ENCODE results near the gene ELMO1. TPM values are rescaled to one million over a fixed set of nuclear protein-coding genes. Genes with fewer than 3 reads are reported as not detected.

The ELMO1 gene
- total RNA-seq, 4 donors from 2014 or later, result 31.1 to 42.9 (median 38.7) TPM

- Histone ChIP-seq H3K27me3 (no peaks in the 10 kb centered on the region), H3K27ac (replicated peaks in 1 of 4) (peak overlapping the region; percentile 33 to 50 (median 42)), H3K9me3 (no peaks in the 10 kb centered on the region), H3K36me3 (no peaks in the 10 kb centered on the region), H3K4me3 (no peak overlapping the region), H3K4me1 (peaks cover 6 to 36% (median 20%) of the 10 kb centered on the region in 4 donors)
- TF ChIP-seq POLR2A (IDR thresholded peaks at IDR 0.05; ENCODE audit: low read depth) (no peak), EP300 (IDR thresholded peaks at IDR 0.05) (no peak), POLR2AphosphoS5 (IDR thresholded peaks at IDR 0.05) (no peak), CTCF (IDR thresholded peaks at IDR 0.05) (no peak)
- DNase-seq (ENCODE audit: extremely low spot score), result no peak
- intact Hi-C loops (cut with DNase I), result no loop called here
- WGBS, result 59% methylated on average over 4 of the region's 4 CpGs
These were observed 298.5 kb downstream of the ELMO1 start for GRCh38 chr7:37150180-37150579.

DNA sequence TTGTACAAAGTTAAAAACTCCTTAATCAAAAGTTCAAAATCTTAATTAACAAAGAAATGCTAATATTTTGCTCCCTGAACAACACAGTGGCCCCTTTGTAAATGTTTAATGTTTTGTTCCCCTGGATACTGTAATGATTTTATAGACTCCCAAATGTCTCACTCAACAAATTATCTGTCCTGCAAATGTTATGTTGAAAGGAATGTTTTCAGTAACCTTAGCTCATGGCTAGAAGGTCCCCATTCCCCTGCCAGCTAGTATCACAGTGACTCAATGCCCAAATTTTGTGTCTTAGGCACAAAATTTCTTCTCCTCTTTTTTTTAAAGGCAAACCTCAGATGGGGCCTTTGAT is 298.9 kb downstream of the ELMO1 start:
- intact Hi-C loops (cut with DNase I), result no loop called here
- Histone ChIP-seq H3K4me1 (peaks cover 6 to 39% (median 23%) of the 10 kb centered on the region in 4 donors), H3K4me3 (no peak overlapping the region), H3K36me3 (no peaks in the 10 kb centered on the region), H3K9me3 (no peaks in the 10 kb centered on the region), H3K27me3 (no peaks in the 10 kb centered on the region), H3K27ac (replicated peaks in 1 of 4) (peak overlapping the region; percentile 33 to 50 (median 42))
- DNase-seq (ENCODE audit: extremely low spot score), result no peak
- TF ChIP-seq POLR2A (IDR thresholded peaks at IDR 0.05; ENCODE audit: low read depth) (no peak), CTCF (IDR thresholded peaks at IDR 0.05) (no peak), POLR2AphosphoS5 (IDR thresholded peaks at IDR 0.05) (no peak), EP300 (IDR thresholded peaks at IDR 0.05) (no peak)

- Histone ChIP-seq H3K4me3 (no peak overlapping the region), H3K4me1 (peaks cover 6 to 44% (median 28%) of the 10 kb centered on the region in 4 donors), H3K27me3 (no peaks in the 10 kb centered on the region), H3K36me3 (no peaks in the 10 kb centered on the region), H3K9me3 (no peaks in the 10 kb centered on the region), H3K27ac (replicated peaks in 1 of 4) (peak overlapping the region; percentile 33 to 50 (median 42))
- intact Hi-C loops (cut with DNase I), result no loop called here
- WGBS, result 37% methylated on average over 3 of the region's 3 CpGs
- no peak for DNase-seq (ENCODE audit: extremely low spot score)
- no peak for TF ChIP-seq EP300 (IDR thresholded peaks at IDR 0.05)
- TF ChIP-seq CTCF (IDR thresholded peaks at IDR 0.05), result no peak
- TF ChIP-seq POLR2AphosphoS5 (IDR thresholded peaks at IDR 0.05), result no peak
- TF ChIP-seq POLR2A (IDR thresholded peaks at IDR 0.05; ENCODE audit: low read depth), result no peak
These were observed 299.5 kb downstream of the ELMO1 start for GRCh38 chr7:37149051-37149772.

GRCh38 chr7:37145682-37146081 is 303.0 kb downstream of the ELMO1 start:
- Histone ChIP-seq H3K4me1 (peaks cover 6 to 36% (median 29%) of the 10 kb centered on the region in 4 donors), H3K27me3 (no peaks in the 10 kb centered on the region), H3K27ac (replicated peaks in 1 of 4) (no peak overlapping the region), H3K36me3 (no peaks in the 10 kb centered on the region), H3K9me3 (no peaks in the 10 kb centered on the region), H3K4me3 (no peak overlapping the region)
- WGBS, result 90% methylated on average over 2 of the region's 2 CpGs
- TF ChIP-seq EP300 (IDR thresholded peaks at IDR 0.05) (no peak), CTCF (IDR thresholded peaks at IDR 0.05) (no peak), POLR2A (IDR thresholded peaks at IDR 0.05; ENCODE audit: low read depth) (no peak), POLR2AphosphoS5 (IDR thresholded peaks at IDR 0.05) (no peak)
- DNase-seq (ENCODE audit: extremely low spot score), result no peak
- intact Hi-C loops (cut with DNase I), result no loop called here

GRCh38 chr7:37144423-37144822 is 304.2 kb downstream of the ELMO1 start:
- Histone ChIP-seq H3K27me3 (no peaks in the 10 kb centered on the region), H3K9me3 (peaks cover 0 to 10% (median 3%) of the 10 kb centered on the region in 4 donors), H3K36me3 (no peaks in the 10 kb centered on the region), H3K4me3 (no peak overlapping the region), H3K27ac (replicated peaks in 1 of 4) (no peak overlapping the region), H3K4me1 (peaks cover 2 to 24% (median 19%) of the 10 kb centered on the region in 4 donors)
- WGBS, result 79% methylated on average over 1 of the region's 1 CpG
- intact Hi-C loops (cut with DNase I), result no loop called here
- TF ChIP-seq EP300 (IDR thresholded peaks at IDR 0.05) (no peak), CTCF (IDR thresholded peaks at IDR 0.05) (no peak), POLR2A (IDR thresholded peaks at IDR 0.05; ENCODE audit: low read depth) (no peak), POLR2AphosphoS5 (IDR thresholded peaks at IDR 0.05) (no peak)
- no peak for DNase-seq (ENCODE audit: extremely low spot score)
